Measurements from ENCODE around the gene GHITM.
"Not testable (repeated sequence)": the region's sequence is repeated elsewhere in the genome, so short reads cannot be mapped to it uniquely, and the experiment has no call there.

GRCh38 chr10:84117204-84117603 is 22.1 kb upstream of the GHITM start:
- not testable (repeated sequence) for TF ChIP-seq CTCF, POLR2A (IDR thresholded peaks at IDR 0.05)
